ENCODE results near the gene POP7.
A peak's percentile ranks its signal among the peaks of the same experiment; 100 is the strongest.

Gene POP7

DNA sequence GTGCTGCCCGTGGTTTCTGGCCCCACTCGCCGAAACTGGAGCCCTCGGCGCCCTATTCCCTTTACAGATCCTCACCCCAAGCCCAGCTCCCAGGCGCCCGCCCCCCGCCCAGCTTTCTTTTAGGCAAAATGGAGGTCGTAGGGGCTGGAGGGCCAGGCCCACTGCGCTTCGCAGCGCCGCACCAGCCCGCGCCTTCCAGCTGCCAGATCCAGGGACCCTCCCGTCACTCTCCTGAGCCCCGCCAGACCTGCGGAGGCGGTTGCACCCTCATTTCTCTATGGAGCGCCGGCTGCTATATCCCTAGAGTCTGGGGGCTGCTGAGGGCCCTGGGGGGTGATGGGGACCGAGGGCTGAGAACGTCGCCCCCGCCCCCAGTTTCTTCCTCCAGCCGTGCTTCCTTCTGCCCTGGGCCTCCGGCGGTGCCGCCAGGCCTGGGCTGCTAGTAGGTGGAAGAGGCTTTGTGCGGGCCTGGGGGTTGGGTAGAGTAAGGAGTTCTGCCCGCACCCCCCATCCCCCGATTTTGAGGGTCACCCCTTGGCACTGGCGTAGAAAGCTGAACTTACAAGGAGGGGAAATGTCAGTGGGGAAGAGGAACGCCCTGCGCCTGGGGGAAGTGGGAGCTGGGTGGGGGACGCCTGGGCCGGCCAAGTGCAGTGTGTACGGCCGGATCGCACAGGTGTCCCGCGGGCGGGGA lies 31.4 kb upstream of the POP7 start:
- ATAC-seq = peak; percentile 3
- no peak for TF ChIP-seq TSHZ2 (CRISPR knock-in tag; IDR thresholded peaks at IDR 0.05)
- TF ChIP-seq PATZ1 (CRISPR knock-in tag; IDR thresholded peaks at IDR 0.05; ENCODE audit: borderline replicate concordance) = no peak
- no peak for TF ChIP-seq OSR1 (CRISPR knock-in tag; IDR thresholded peaks at IDR 0.05)
- no peak for TF ChIP-seq CSDC2 (CRISPR knock-in tag; IDR thresholded peaks at IDR 0.05)

DNA sequence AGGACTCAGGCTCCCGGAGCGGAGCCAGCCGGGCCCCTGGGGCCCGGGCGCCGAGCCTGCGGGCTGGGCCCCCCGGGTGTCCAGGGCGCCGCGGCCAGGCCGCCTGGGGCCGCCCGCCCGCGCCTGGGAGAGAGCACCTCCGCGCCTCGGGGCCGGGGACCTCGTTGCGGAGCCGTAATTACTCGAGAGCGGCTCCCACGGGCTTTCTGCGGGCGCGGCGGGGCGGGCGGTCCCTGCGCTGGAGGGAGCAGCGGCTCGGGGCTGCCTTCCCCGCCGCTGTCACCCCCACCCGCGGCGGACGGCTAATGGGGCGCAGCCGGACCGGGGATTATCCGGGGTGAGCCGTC lies 30.8 kb upstream of the POP7 start:
- ATAC-seq = no peak; the same call in 2 of the 3 replicates
- TF ChIP-seq TOX (CRISPR knock-in tag; IDR thresholded peaks at IDR 0.05; ENCODE audit: borderline replicate concordance) (no peak), CSDC2 (CRISPR knock-in tag; IDR thresholded peaks at IDR 0.05) (no peak), ESRRG (CRISPR knock-in tag; IDR thresholded peaks at IDR 0.05) (no peak), PPARA (CRISPR knock-in tag; IDR thresholded peaks at IDR 0.05; ENCODE audit: borderline replicate concordance) (no peak), ZFP30 (CRISPR knock-in tag; IDR thresholded peaks at IDR 0.05) (no peak), CSRNP3 (CRISPR knock-in tag; IDR thresholded peaks at IDR 0.05) (no peak), PATZ1 (CRISPR knock-in tag; IDR thresholded peaks at IDR 0.05; ENCODE audit: borderline replicate concordance) (no peak), GLIS3 (CRISPR knock-in tag; IDR thresholded peaks at IDR 0.05) (no peak), ZNF70 (CRISPR knock-in tag; IDR thresholded peaks at IDR 0.05) (no peak), CREB5 (CRISPR knock-in tag; IDR thresholded peaks at IDR 0.05; ENCODE audit: low read depth) (no peak), TCF4 (CRISPR knock-in tag; IDR thresholded peaks at IDR 0.05; ENCODE audit: borderline replicate concordance) (no peak), ARNTL (CRISPR knock-in tag; IDR thresholded peaks at IDR 0.05; ENCODE audit: borderline replicate concordance, low read depth) (no peak), ZNF565 (CRISPR knock-in tag; conservative IDR thresholded peaks at IDR 0.05; ENCODE audit: low read depth) (no peak), ZFP3 (CRISPR knock-in tag; IDR thresholded peaks at IDR 0.05) (no peak), SNAI2 (CRISPR knock-in tag; IDR thresholded peaks at IDR 0.05) (no peak), BACH2 (CRISPR knock-in tag; IDR thresholded peaks at IDR 0.05; ENCODE audit: borderline replicate concordance) (no peak), ZC3H10 (CRISPR knock-in tag; IDR thresholded peaks at IDR 0.05) (no peak), OSR1 (CRISPR knock-in tag; IDR thresholded peaks at IDR 0.05) (no peak)
- TF ChIP-seq, protein P1, sequence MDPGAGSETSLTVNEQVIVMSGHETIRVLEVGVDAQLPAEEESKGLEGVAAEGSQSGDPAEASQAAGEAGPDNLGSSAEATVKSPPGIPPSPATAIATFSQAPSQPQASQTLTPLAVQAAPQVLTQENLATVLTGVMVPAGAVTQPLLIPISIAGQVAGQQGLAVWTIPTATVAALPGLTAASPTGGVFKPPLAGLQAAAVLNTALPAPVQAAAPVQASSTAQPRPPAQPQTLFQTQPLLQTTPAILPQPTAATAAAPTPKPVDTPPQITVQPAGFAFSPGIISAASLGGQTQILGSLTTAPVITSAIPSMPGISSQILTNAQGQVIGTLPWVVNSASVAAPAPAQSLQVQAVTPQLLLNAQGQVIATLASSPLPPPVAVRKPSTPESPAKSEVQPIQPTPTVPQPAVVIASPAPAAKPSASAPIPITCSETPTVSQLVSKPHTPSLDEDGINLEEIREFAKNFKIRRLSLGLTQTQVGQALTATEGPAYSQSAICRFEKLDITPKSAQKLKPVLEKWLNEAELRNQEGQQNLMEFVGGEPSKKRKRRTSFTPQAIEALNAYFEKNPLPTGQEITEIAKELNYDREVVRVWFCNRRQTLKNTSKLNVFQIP (CRISPR knock-in tag; IDR thresholded peaks at IDR 0.05; ENCODE audit: borderline replicate concordance, low read depth) = no peak
